Esophagus squamous epithelium (tissue), 5 donors: ENCODE results near the gene KCNAB1. TPM values are rescaled to one million over a fixed set of nuclear protein-coding genes. Genes with fewer than 3 reads are reported as not detected.

Experiments used
- DNase-seq: peaks from one replicate; lab custom pipeline; 2025; lab: John Stamatoyannopoulos, UW
- H3K27ac ChIP-seq, 4 donors: fragments of 200-600 bp; sonication (generic); one replicate each; pipeline ENCODE4 v1.5.1; 2016 to 2019; ENCODE audit warnings: mild to moderate bottlenecking in 1 of 4
- H3K27me3 ChIP-seq, 4 donors: fragments of 200-600 bp; sonication (generic); 1 replicate in 3 of 4; 2 replicates in 1 of 4; pipeline versions ENCODE4 v1.5.1 to v1.6.0; 2017 to 2021; ENCODE audit warnings: antibody characterized with exemption in 1 of 4
- H3K36me3 ChIP-seq, 3 donors: fragments of 200-600 bp; sonication (generic); one replicate each; pipeline ENCODE4 v1.5.1; 2016 to 2019
- H3K4me1 ChIP-seq, 3 donors: fragments of 200-600 bp; sonication (generic); one replicate each; pipeline ENCODE4 v1.5.1; 2017 to 2019
- H3K4me3 ChIP-seq, 4 donors: fragments of 200-600 bp; sonication (generic); 1 replicate in 3 of 4; 2 replicates in 1 of 4; pipeline ENCODE4 v1.5.1; 2016 to 2019; ENCODE audit warnings: mild to moderate bottlenecking in 2 of 4, moderate library complexity in 1 of 4
- H3K9me3 ChIP-seq, 3 donors: fragments of 200-600 bp; sonication (generic); one replicate each; pipeline ENCODE4 v1.5.1; 2016 to 2019
- POLR2A ChIP-seq, 4 donors: fragments of 450-650 bp; IDR thresholded peaks; one replicate each; pipeline ENCODE4 v1.6.1; 2017; ENCODE audit warnings: antibody characterized with exemption in 4 of 4, mild to moderate bottlenecking in 4 of 4, moderate library complexity in 3 of 4
- WGBS, 2 donors: methylation state at CpG; one replicate each; pipeline ENCODE4 v1.1.5; 2018; 5-methylcytosine and 5-hydroxymethylcytosine counted together
- intact Hi-C: fragments of 100-400 bp; cut with DNase I; formaldehyde crosslinking; loops from one replicate; pipeline ENCODE4 v1.15.0; 2022
- total RNA-seq, 4 donors: library from RNA; depleted of rRNA; stranded (reverse); fragments of >200 nt; gene quantifications; one replicate each; pipeline ENCODE4 v1.1.0, GENCODE V29; 2016
- TF ChIP-seq, protein P1 (sequence below), 6 experiments: fragments of 450-650 bp in 4 of 6; fragments of 200-600 bp in 2 of 6; sonication (generic) in 2 of 6; IDR thresholded peaks; one replicate each; pipeline ENCODE4 v1.5.1; 2016 to 2019; ENCODE audit warnings: antibody characterized with exemption in 6 of 6, mild to moderate bottlenecking in 4 of 6, moderate library complexity in 4 of 6
- donor health status: DM: yes; HTN: yes; CAD: no.

The KCNAB1 gene
- total RNA-seq, 4 donors from 2014 or later: 0.40 to 6.6 (median 1.3) TPM

- Histone ChIP-seq H3K36me3 (no peaks in the 10 kb centered on the region), H3K27me3 (peaks cover 0 to 10% (median 0%) of the 10 kb centered on the region in 4 donors), H3K4me1 (no peaks in the 10 kb centered on the region), H3K9me3 (no peaks in the 10 kb centered on the region), H3K4me3 (no peak overlapping the region), H3K27ac (no peak overlapping the region)
- WGBS, 2 donors: 96% methylated on average over 6 of the region's 6 CpGs
- TF ChIP-seq, protein P1, sequence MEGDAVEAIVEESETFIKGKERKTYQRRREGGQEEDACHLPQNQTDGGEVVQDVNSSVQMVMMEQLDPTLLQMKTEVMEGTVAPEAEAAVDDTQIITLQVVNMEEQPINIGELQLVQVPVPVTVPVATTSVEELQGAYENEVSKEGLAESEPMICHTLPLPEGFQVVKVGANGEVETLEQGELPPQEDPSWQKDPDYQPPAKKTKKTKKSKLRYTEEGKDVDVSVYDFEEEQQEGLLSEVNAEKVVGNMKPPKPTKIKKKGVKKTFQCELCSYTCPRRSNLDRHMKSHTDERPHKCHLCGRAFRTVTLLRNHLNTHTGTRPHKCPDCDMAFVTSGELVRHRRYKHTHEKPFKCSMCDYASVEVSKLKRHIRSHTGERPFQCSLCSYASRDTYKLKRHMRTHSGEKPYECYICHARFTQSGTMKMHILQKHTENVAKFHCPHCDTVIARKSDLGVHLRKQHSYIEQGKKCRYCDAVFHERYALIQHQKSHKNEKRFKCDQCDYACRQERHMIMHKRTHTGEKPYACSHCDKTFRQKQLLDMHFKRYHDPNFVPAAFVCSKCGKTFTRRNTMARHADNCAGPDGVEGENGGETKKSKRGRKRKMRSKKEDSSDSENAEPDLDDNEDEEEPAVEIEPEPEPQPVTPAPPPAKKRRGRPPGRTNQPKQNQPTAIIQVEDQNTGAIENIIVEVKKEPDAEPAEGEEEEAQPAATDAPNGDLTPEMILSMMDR (IDR thresholded peaks at IDR 0.05): no peak
- no peak for TF ChIP-seq POLR2A (IDR thresholded peaks at IDR 0.05)
- intact Hi-C loops: no loop called here
- no peak for DNase-seq
Measured at GRCh38 chr3:156298014-156298413, 177.6 kb downstream of the KCNAB1 start.

DNA sequence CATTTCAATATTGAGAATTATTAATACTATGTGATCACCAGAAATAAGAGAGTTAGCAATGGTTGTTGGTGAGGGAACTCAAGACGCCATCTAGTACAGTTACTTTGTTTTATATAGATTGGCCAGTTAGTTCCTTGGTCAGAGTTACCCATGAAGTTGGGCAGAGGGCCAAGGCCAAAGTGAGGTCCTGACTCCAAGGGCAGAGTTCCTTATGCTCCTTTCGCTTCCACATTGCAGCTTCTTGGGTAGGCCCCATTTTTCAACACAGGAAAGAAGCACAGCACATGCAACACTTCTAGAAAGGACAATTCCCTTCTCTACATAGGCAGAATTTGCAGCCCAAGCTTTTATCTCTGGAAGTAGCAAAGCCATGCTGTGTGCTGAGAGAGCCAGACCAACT, 178.6 kb downstream of the KCNAB1 start:
- H3K9me3 ChIP-seq: no peaks in the 10 kb centered on the region
- H3K27ac ChIP-seq: no peak overlapping the region
- intact Hi-C loops: no loop called here
- no peaks in the 10 kb centered on the region for H3K36me3 ChIP-seq
- peaks cover 0 to 2% (median 0%) of the 10 kb centered on the region in 4 donors for H3K27me3 ChIP-seq
- no peak for DNase-seq
- no peak for TF ChIP-seq POLR2A (IDR thresholded peaks at IDR 0.05)
- TF ChIP-seq, protein P1 (IDR thresholded peaks at IDR 0.05): no peak
- peaks cover 0 to 7% (median 0%) of the 10 kb centered on the region in 3 donors for H3K4me1 ChIP-seq
- H3K4me3 ChIP-seq: no peak overlapping the region
- 82 to 95% methylated on average over 2 of the region's 2 CpGs for WGBS, 2 donors

- Histone ChIP-seq H3K9me3 (no peaks in the 10 kb centered on the region), H3K27ac (no peak overlapping the region), H3K27me3 (no peaks in the 10 kb centered on the region), H3K4me1 (peaks cover 0 to 11% (median 0%) of the 10 kb centered on the region in 3 donors), H3K4me3 (no peak overlapping the region), H3K36me3 (no peaks in the 10 kb centered on the region)
- intact Hi-C loops: no loop called here
- 60 to 73% methylated on average over 2 of the region's 2 CpGs for WGBS, 2 donors
- DNase-seq: no peak
- no peak for TF ChIP-seq POLR2A (IDR thresholded peaks at IDR 0.05)
- TF ChIP-seq, protein P1 (IDR thresholded peaks at IDR 0.05): no peak
Measured at GRCh38 chr3:156299569-156299968, 179.2 kb downstream of the KCNAB1 start.

DNA sequence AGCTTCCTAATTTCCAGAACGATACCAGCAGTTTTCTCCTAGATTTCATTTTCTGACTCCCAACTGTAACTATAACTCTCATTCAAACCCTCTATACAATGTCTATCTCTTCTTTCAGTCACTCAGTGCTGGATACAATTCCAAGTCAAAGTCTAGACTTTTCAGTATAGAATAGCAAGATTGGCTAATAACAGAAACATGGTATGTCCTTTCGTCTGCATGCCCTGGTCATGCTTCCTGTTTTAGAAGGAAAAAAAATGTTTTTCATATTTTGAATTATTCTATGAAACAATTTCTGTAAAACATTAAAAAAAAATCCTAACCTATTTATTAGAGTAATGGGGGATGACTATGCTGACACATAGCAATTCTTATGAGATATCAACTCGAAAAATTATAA, 180.0 kb downstream of the KCNAB1 start:
- no peaks in the 10 kb centered on the region for H3K36me3 ChIP-seq
- intact Hi-C loops: no loop called here
- H3K4me1 ChIP-seq: peaks cover 0 to 11% (median 0%) of the 10 kb centered on the region in 3 donors
- DNase-seq: no peak
- WGBS, 2 donors: 73 to 74% methylated on average over 3 of the region's 3 CpGs
- no peak for TF ChIP-seq POLR2A (IDR thresholded peaks at IDR 0.05)
- TF ChIP-seq, protein P1 (IDR thresholded peaks at IDR 0.05): no peak
- H3K4me3 ChIP-seq: no peak overlapping the region
- no peaks in the 10 kb centered on the region for H3K27me3 ChIP-seq
- no peaks in the 10 kb centered on the region for H3K9me3 ChIP-seq
- no peak overlapping the region for H3K27ac ChIP-seq

GRCh38 chr3:156300929-156301840, 180.8 kb downstream of the KCNAB1 start:
- intact Hi-C loops: no loop called here
- TF ChIP-seq, protein P1 (IDR thresholded peaks at IDR 0.05): no peak
- TF ChIP-seq POLR2A (IDR thresholded peaks at IDR 0.05): no peak
- whole genome bisulfite sequencing, 2 donors: 49 to 55% methylated on average over 6 of the region's 6 CpGs
- Histone ChIP-seq H3K4me3 (no peak overlapping the region), H3K27me3 (no peaks in the 10 kb centered on the region), H3K4me1 (peaks cover 0 to 11% (median 0%) of the 10 kb centered on the region in 3 donors), H3K27ac (no peak overlapping the region), H3K9me3 (no peaks in the 10 kb centered on the region), H3K36me3 (no peaks in the 10 kb centered on the region)
- DNase-seq: no peak
